Central memory CD8-positive, alpha-beta T cell (primary cell): ENCODE results near the gene CDV3.
"Not testable (repeated sequence)": the region's sequence is repeated elsewhere in the genome, so short reads cannot be mapped to it uniquely, and the experiment has no call there.

Experiments used
- ATAC-seq: fragments of 150-1000 bp; cut with Tn5 transposase; replicated peaks from 2 replicates; pipeline ENCODE4 v1.10.0; 2022; ENCODE audit warnings: mild to moderate bottlenecking, moderate FRiP score, moderate number of reproducible peaks; ENCODE audit not compliant: poor library complexity, severe bottlenecking; ENCODE audit errors: extremely low read depth
- DNase-seq, 2 donors: peaks; one replicate each; pipeline ENCODE4 v3.0.0; 2021; ENCODE audit warnings: low spot score in 2 of 2
- H3K27ac Mint-ChIP-seq: one replicate; pipeline ENCODE4 v1.8.0; 2022; ENCODE audit warnings: low read depth, mild to moderate bottlenecking, moderate library complexity, mixed read lengths
- H3K27me3 Mint-ChIP-seq: one replicate; pipeline ENCODE4 v1.8.0; 2022; ENCODE audit warnings: mixed read lengths
- H3K36me3 Mint-ChIP-seq: one replicate; pipeline ENCODE4 v1.8.0; 2022; ENCODE audit warnings: mild to moderate bottlenecking, moderate library complexity, mixed read lengths; ENCODE audit not compliant: insufficient read depth
- H3K4me1 Mint-ChIP-seq: one replicate; pipeline ENCODE4 v1.8.0; 2022; ENCODE audit warnings: mixed read lengths
- H3K4me3 Mint-ChIP-seq: one replicate; pipeline ENCODE4 v1.8.0; 2022; ENCODE audit warnings: mild to moderate bottlenecking, moderate library complexity, mixed read lengths
- H3K9me3 Mint-ChIP-seq: one replicate; pipeline ENCODE4 v1.8.0; 2022; ENCODE audit warnings: mixed read lengths

CDV3 gene

DNA sequence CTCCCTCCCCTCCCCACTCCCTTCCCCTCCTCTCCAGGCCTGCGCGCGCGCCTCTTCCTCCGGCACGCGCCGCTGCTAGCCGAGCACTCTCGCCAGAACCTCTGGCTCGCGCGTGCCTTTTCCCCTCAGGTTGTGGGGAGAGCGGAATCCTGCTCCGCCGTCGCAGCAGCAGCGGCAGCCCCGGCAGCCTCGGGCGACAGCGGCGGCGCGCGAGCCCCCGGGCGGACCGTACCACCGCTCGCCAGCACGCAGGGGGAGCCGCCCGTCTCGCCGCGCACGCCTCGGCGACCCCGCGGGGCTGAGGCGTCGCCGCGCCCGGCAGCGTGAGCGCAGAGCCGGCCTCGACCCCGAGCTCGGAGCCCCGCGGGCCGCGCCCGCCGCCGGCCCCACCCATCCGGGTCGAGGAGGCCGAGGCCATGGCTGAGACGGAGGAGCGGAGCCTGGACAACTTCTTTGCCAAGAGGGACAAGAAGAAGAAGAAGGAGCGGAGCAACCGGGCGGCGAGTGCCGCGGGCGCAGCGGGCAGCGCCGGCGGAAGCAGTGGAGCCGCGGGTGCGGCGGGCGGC, at the start of gene CDV3:
Gene CDV3 (plus strand): TSS at position 58 of the 566 bp plus-strand sequence. CDS start 359 bp downstream, at position 417.
- H3K27me3 Mint-ChIP-seq, result no peaks in the 10 kb centered on the region
- H3K4me1 Mint-ChIP-seq, result peaks cover 54% of the 10 kb centered on the region
- DNase-seq, result no peak

DNA sequence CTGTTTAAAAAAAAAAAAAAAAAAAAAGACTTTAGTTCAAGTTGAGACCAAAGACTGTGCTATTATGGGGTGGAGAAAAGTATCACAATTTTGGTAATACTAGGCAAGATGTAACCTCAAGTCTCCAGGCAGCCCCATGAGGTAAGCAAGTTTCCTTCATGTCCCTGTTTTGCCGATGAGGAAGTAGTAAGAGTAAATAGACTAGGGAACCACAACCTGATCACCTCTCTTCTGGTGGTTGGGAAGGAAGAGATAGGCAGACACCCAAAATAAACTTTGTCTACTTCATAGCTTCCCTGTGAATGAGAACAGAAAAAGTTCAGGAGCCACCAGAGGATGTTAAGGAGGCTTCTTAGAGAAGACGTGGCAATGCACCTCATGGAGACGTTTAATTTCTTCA, 49.7 kb upstream of the CDV3 start:
- peaks cover 12% of the 10 kb centered on the region for H3K27me3 Mint-ChIP-seq
- not testable (repeated sequence) for H3K9me3 Mint-ChIP-seq, H3K27ac Mint-ChIP-seq, H3K4me3 Mint-ChIP-seq, ATAC-seq, H3K4me1 Mint-ChIP-seq, H3K36me3 Mint-ChIP-seq, DNase-seq

More for the DNA sequence above, at the start of gene CDV3:
- Mint-ChIP-seq H3K4me3 (peak within 1 kb of the TSS; percentile 89), H3K36me3 (peaks cover 51% of the 10 kb centered on the region), H3K9me3 (no peaks in the 10 kb centered on the region), H3K27ac (peak within 1 kb of the TSS; percentile 95)
- ATAC-seq, result peak; percentile 49

DNA sequence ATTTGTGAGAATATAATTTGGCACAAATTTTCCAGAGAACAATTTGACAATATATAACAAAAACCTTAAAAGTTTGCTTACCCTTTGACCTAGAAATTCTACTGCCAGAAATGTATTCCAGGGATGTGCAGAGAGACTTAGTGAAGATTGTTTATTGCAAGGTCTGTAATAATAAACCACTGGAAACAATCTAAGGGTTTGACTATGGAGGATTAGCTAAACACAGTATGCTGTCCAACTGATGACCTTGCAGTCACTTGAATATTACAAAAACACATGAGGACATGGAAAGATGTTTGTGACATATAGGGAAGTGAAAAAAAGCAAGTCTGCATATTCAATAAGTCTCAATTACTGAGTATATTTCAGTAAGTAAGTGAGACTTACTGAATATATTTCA, 48.1 kb upstream of the CDV3 start:
- H3K36me3 Mint-ChIP-seq, result no peaks in the 10 kb centered on the region
- H3K27me3 Mint-ChIP-seq, result peaks cover 12% of the 10 kb centered on the region
- ATAC-seq (no peak), DNase-seq (no peak)
- H3K4me1 Mint-ChIP-seq, result no peaks in the 10 kb centered on the region
- no peak overlapping the region for H3K4me3 Mint-ChIP-seq
- H3K9me3 Mint-ChIP-seq, result no peaks in the 10 kb centered on the region
- H3K27ac Mint-ChIP-seq, result no peak overlapping the region

GRCh38 chr3:133527081-133527715, 46.3 kb upstream of the CDV3 start:
- Mint-ChIP-seq H3K36me3 (no peaks in the 10 kb centered on the region), H3K4me3 (no peak overlapping the region), H3K9me3 (no peaks in the 10 kb centered on the region), H3K27ac (no peak overlapping the region), H3K4me1 (no peaks in the 10 kb centered on the region), H3K27me3 (peaks cover 12% of the 10 kb centered on the region)
- DNase-seq, result no peak
- ATAC-seq, result no peak

GRCh38 chr3:133529809-133530208, 43.7 kb upstream of the CDV3 start:
- Mint-ChIP-seq H3K9me3 (no peaks in the 10 kb centered on the region), H3K4me1 (no peaks in the 10 kb centered on the region)

GRCh38 chr3:133531981-133532380, 41.5 kb upstream of the CDV3 start:
- no peak for ATAC-seq
- Mint-ChIP-seq H3K9me3 (no peaks in the 10 kb centered on the region), H3K27me3 (peaks cover 20% of the 10 kb centered on the region), H3K27ac (no peak overlapping the region), H3K4me3 (no peak overlapping the region), H3K4me1 (no peaks in the 10 kb centered on the region), H3K36me3 (no peaks in the 10 kb centered on the region)
- DNase-seq, result no peak

More at GRCh38 chr3:133529809-133530208, 43.7 kb upstream of the CDV3 start:
- Mint-ChIP-seq H3K36me3 (no peaks in the 10 kb centered on the region), H3K27me3 (peaks cover 12% of the 10 kb centered on the region), H3K27ac (no peak overlapping the region), H3K4me3 (no peak overlapping the region)
- ATAC-seq, result no peak
- no peak for DNase-seq

- Mint-ChIP-seq H3K4me1 (no peaks in the 10 kb centered on the region), H3K27me3 (peaks cover 17% of the 10 kb centered on the region), H3K36me3 (no peaks in the 10 kb centered on the region), H3K9me3 (no peaks in the 10 kb centered on the region), H3K4me3 (no peak overlapping the region), H3K27ac (no peak overlapping the region)
- ATAC-seq (no peak), DNase-seq (no peak)
Observed at GRCh38 chr3:133532951-133533350, 40.5 kb upstream of the CDV3 start.

DNA sequence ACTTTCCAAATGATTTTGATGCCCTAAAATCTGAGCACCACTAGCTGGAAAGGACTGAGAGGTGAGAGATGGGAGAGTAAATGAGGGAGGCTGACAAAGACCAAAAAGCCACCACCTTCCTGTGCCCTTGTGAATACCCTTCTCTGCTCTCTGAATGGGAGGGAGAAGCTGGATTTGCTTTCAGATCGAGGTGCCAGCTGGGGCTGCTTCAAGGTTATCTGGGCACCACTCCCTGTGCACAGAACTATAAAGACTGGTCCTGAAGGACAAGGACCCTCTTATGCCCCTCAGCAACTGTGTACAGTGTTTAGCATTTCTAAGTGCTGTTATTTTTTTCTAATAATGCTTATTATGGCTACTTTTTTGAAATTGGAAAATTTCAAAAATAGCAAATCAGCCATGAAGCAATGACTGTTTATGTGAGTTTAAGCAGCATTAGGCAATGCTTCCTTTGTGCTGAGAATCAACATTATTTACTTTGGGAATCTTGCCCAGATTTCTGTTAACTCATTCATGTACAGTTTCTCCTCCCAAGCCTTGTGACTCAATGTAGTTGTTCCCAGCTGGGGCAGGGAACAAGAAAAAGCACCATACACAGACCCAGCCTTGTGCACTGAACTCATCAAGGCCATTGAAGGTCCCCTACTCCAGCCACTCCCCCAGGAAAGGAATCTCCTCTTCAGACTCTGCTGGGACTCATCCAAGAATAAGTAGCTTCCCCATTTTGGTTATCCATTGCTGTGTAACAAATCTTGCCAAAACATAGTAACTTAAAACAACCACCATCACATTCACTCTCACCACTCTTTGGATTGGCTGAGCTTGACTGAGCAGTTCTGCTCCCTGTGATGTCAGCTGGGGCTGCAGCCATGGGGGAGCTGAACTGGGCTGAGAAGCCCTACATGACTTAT, 37.3 kb upstream of the CDV3 start:
- ATAC-seq (no peak), DNase-seq (no peak)
- no peak overlapping the region for H3K27ac Mint-ChIP-seq
- H3K4me1 Mint-ChIP-seq, result no peaks in the 10 kb centered on the region
- peaks cover 20% of the 10 kb centered on the region for H3K27me3 Mint-ChIP-seq
- no peaks in the 10 kb centered on the region for H3K36me3 Mint-ChIP-seq
- no peaks in the 10 kb centered on the region for H3K9me3 Mint-ChIP-seq
- H3K4me3 Mint-ChIP-seq, result no peak overlapping the region

- ATAC-seq, DNase-seq, H3K4me3 Mint-ChIP-seq, H3K9me3 Mint-ChIP-seq, H3K4me1 Mint-ChIP-seq, H3K27ac Mint-ChIP-seq, H3K36me3 Mint-ChIP-seq: not testable (repeated sequence)
- peaks cover 20% of the 10 kb centered on the region for H3K27me3 Mint-ChIP-seq
Observed at GRCh38 chr3:133537131-133537530, 36.4 kb upstream of the CDV3 start.

- no peak for DNase-seq
- Mint-ChIP-seq H3K27ac (no peak overlapping the region), H3K9me3 (no peaks in the 10 kb centered on the region), H3K4me1 (no peaks in the 10 kb centered on the region), H3K36me3 (no peaks in the 10 kb centered on the region), H3K27me3 (peaks cover 20% of the 10 kb centered on the region), H3K4me3 (no peak overlapping the region)
- no peak for ATAC-seq
Observed at GRCh38 chr3:133538154-133538553, 35.3 kb upstream of the CDV3 start.

DNA sequence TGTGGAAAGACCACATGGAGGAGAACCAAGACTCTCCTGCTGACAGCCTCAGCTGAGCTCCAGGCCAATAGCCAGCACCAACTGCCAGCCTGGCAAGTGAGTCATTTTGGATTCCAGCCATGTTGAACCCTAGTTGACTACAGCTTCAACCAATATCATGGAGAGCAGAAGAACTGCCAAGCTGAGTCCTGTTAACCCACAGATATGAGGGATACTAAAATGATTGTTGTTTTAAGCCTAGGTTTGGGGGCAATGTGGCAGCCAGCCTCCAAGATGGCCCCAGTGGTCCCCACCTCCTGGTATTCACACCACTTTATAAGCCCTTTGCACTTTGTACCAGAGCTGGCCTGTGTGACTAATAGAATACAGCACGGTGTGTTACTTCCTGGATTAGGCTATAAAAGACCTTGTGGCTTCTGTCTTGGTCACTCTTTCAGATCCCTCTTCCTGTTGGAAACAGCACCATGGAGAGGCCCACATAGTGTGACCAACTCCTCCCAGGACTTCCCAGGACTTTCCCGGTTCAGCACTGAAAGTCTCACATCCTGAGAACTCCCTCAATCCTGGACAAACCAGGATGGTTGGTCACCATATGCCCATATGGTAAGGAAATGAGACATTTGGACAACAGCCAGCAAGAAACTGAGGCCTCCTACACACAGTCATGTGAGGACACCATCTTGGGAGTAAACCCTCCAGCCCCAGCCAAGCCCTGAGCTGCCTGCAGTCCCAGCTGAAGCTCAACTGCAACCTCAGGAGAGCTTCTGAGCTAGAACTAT, 32.4 kb upstream of the CDV3 start:
- no peak for DNase-seq
- Mint-ChIP-seq H3K36me3 (peaks cover 2% of the 10 kb centered on the region), H3K9me3 (no peaks in the 10 kb centered on the region), H3K4me3 (no peak overlapping the region), H3K27ac (no peak overlapping the region), H3K27me3 (peaks cover 19% of the 10 kb centered on the region), H3K4me1 (no peaks in the 10 kb centered on the region)
- no peak for ATAC-seq

DNA sequence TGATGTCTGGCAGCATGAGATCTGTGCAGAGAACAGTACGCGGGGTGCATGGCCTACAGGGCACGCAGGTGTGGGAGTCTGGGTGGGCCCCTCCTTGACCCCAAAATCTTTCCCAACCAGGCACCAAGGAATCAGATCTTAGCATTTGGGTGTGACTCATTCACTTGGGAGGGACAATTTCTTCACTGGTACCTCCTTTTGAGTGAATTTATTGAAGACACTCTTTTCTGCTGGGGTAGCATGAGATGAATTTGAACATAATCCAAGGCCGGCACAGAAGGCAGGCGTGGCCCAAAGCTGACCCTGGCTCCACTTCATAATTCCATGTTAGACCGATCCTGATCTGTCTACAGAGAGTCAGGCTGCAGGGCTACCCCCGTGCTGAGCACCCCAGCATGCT, 30.6 kb upstream of the CDV3 start:
- Mint-ChIP-seq H3K4me1 (no peaks in the 10 kb centered on the region), H3K9me3 (no peaks in the 10 kb centered on the region), H3K27ac (no peak overlapping the region), H3K4me3 (no peak overlapping the region), H3K27me3 (peaks cover 4% of the 10 kb centered on the region), H3K36me3 (peaks cover 2% of the 10 kb centered on the region)
- DNase-seq (no peak), ATAC-seq (no peak)
